ENCODE results near the gene SOS1. TPM values are rescaled to one million over a fixed set of nuclear protein-coding genes. Genes with fewer than 3 reads are reported as not detected.
A peak's percentile ranks its signal among the peaks of the same experiment; 100 is the strongest.

The SOS1 gene
- total and polyA plus RNA-seq, 5 donors, result 6.7 to 30.4 (median 20.6) TPM

DNA sequence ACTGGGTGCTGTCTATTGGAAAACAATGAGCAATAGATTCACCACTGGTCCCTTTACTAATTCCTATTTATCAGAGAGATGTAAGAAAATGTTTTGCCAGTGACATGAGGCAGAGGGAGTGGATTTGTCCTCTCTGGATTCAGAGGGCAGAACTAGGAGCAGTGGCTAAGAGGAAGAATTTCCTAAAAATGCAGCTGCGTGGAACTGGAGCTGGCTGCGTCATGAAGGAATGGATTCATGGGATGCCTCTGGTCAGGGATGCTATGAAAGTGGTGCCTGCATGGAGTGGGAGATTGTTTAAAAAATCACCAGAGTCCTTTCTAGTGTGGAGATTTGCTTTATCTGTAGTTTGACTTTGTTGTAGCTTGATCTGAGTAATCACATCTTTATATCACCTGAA is 152.8 kb downstream of the SOS1 start:
- Histone ChIP-seq H3K27me3 (ENCODE audit: control insufficient read depth, insufficient read depth) (no peaks in the 10 kb centered on the region), H3K9me3 (ENCODE audit: control insufficient read depth, low read length) (no peaks in the 10 kb centered on the region), H3K27ac (ENCODE audit: low read length) (no peak overlapping the region), H3K4me3 (ENCODE audit: low read length) (no peak overlapping the region), H3K4me1 (ENCODE audit: control insufficient read depth, insufficient read depth, low read length) (no peaks in the 10 kb centered on the region)
- WGBS, result 94% methylated on average over 2 of the region's 2 CpGs
- ATAC-seq, result no peak
- DNase-seq, result no peak
- intact Hi-C loops (cut with DNase I), result no loop called here

- DNase-seq (no peak), ATAC-seq (no peak)
- Histone ChIP-seq H3K27me3 (ENCODE audit: control insufficient read depth, insufficient read depth) (no peaks in the 10 kb centered on the region), H3K9me3 (ENCODE audit: control insufficient read depth, low read length) (no peaks in the 10 kb centered on the region), H3K4me3 (ENCODE audit: low read length) (no peak overlapping the region), H3K27ac (ENCODE audit: low read length) (no peak overlapping the region), H3K4me1 (ENCODE audit: control insufficient read depth, insufficient read depth, low read length) (no peaks in the 10 kb centered on the region)
- intact Hi-C loops (cut with DNase I), result no loop called here
- 72% methylated on average over 1 of the region's 1 CpG for WGBS
These were observed 154.2 kb downstream of the SOS1 start for GRCh38 chr2:38966678-38967077.

DNA sequence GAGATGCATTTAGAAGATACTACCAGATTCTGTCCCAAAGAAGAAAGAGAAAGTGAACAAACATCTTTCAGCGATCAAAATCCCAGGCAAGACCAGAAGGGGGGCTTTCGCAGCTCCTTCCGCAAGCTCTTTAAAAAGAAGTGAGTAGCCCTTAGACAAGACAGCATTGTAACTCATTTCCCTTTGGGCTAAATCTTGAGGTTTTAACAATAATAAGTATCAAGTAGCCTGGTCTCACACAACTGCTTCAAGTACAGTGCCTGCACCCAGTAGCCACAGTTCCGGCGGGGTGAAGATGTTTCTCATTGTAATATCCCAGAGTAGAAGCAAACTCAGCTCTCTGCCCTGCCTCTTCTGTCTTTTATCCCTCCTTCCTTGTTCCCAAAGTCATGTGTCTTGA is 154.8 kb downstream of the SOS1 start:
- no peak overlapping the region for H3K4me3 ChIP-seq (ENCODE audit: low read length)
- no peaks in the 10 kb centered on the region for H3K4me1 ChIP-seq (ENCODE audit: control insufficient read depth, insufficient read depth, low read length)
- 95% methylated on average over 5 of the region's 5 CpGs for WGBS
- H3K27me3 ChIP-seq (ENCODE audit: control insufficient read depth, insufficient read depth), result no peaks in the 10 kb centered on the region
- H3K9me3 ChIP-seq (ENCODE audit: control insufficient read depth, low read length), result no peaks in the 10 kb centered on the region
- ATAC-seq (no peak), DNase-seq (no peak)
- no peak overlapping the region for H3K27ac ChIP-seq (ENCODE audit: low read length)
- intact Hi-C loops (cut with DNase I), result no loop called here

GRCh38 chr2:38960609-38961320 is 160.1 kb downstream of the SOS1 start:
- Histone ChIP-seq H3K9me3 (ENCODE audit: control insufficient read depth, low read length) (no peaks in the 10 kb centered on the region), H3K4me1 (ENCODE audit: control insufficient read depth, insufficient read depth, low read length) (no peaks in the 10 kb centered on the region), H3K27ac (ENCODE audit: low read length) (no peak overlapping the region), H3K27me3 (ENCODE audit: control insufficient read depth, insufficient read depth) (no peaks in the 10 kb centered on the region), H3K4me3 (ENCODE audit: low read length) (peak overlapping the region; percentile 35)
- ATAC-seq (peak in 1 of 2 donors; percentile 40), DNase-seq (no peak)
- WGBS, result 47% methylated on average over 34 of the region's 34 CpGs
- intact Hi-C loops (cut with DNase I), result no loop called here

GRCh38 chr2:38959938-38960608 is 160.8 kb downstream of the SOS1 start:
- Histone ChIP-seq H3K4me3 (ENCODE audit: low read length) (peak overlapping the region; percentile 35), H3K4me1 (ENCODE audit: control insufficient read depth, insufficient read depth, low read length) (no peaks in the 10 kb centered on the region), H3K9me3 (ENCODE audit: control insufficient read depth, low read length) (no peaks in the 10 kb centered on the region), H3K27ac (ENCODE audit: low read length) (no peak overlapping the region), H3K27me3 (ENCODE audit: control insufficient read depth, insufficient read depth) (no peaks in the 10 kb centered on the region)
- 6% methylated on average over 97 of the region's 97 CpGs for WGBS
- intact Hi-C loops (cut with DNase I), result no loop called here
- ATAC-seq (peak; percentile 96 to 98), DNase-seq (peak; percentile 89 to 95 (median 94))

DNA sequence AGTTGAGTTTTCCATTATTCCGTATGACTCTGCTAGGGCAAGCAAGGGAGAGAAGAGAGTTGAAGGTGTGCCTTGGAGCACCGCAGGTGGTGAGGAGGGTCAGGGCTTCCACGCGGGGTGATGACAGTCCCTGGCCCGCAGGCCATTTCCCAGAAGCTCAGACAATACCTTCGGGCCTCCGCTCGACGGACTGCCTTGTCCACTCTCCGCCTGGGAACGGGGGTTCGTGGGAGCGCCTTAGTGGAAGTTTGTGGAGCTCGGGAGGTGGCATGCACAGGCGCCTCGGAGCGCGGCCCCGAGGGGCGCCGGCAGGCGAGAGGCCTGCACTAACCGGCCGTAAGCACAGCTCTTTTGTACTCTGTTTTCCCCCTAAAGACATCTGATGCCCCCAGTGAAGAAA is 161.4 kb downstream of the SOS1 start:
- Histone ChIP-seq H3K9me3 (ENCODE audit: control insufficient read depth, low read length) (no peaks in the 10 kb centered on the region), H3K27ac (ENCODE audit: low read length) (no peak overlapping the region), H3K27me3 (ENCODE audit: control insufficient read depth, insufficient read depth) (no peaks in the 10 kb centered on the region), H3K4me3 (ENCODE audit: low read length) (peak overlapping the region; percentile 35), H3K4me1 (ENCODE audit: control insufficient read depth, insufficient read depth, low read length) (no peaks in the 10 kb centered on the region)
- intact Hi-C loops (cut with DNase I), result no loop called here
- WGBS, result 72% methylated on average over 24 of the region's 24 CpGs
- peak in 1 of 2 donors; percentile 11 for ATAC-seq
- peak in 2 of 3 donors; percentile 45 to 48 for DNase-seq

DNA sequence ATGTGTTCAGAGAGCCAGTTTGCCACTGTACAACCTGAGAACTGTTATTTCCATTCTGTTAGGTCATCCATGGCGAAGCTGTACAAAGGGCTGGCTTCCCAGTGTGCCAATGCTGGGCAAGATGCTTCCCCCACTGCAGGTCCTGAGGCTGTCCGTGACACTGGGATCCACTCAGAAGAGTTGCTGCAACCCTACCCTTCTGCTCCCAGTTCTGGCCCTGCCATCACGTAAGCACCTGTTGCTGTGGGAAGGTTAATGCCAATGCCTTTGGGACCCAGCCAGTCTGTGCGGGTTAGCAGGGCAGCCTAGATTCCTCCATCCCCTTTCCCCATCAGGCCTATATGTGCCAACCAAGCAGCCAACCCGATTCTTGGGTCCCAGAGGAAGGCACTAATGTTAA is 162.9 kb downstream of the SOS1 start:
- ATAC-seq (no peak), DNase-seq (no peak)
- Histone ChIP-seq H3K4me1 (ENCODE audit: control insufficient read depth, insufficient read depth, low read length) (no peaks in the 10 kb centered on the region), H3K27me3 (ENCODE audit: control insufficient read depth, insufficient read depth) (no peaks in the 10 kb centered on the region), H3K27ac (ENCODE audit: low read length) (no peak overlapping the region), H3K4me3 (ENCODE audit: low read length) (no peak overlapping the region), H3K9me3 (ENCODE audit: control insufficient read depth, low read length) (no peaks in the 10 kb centered on the region)
- intact Hi-C loops (cut with DNase I), result no loop called here
- WGBS, result 97% methylated on average over 5 of the region's 5 CpGs

DNA sequence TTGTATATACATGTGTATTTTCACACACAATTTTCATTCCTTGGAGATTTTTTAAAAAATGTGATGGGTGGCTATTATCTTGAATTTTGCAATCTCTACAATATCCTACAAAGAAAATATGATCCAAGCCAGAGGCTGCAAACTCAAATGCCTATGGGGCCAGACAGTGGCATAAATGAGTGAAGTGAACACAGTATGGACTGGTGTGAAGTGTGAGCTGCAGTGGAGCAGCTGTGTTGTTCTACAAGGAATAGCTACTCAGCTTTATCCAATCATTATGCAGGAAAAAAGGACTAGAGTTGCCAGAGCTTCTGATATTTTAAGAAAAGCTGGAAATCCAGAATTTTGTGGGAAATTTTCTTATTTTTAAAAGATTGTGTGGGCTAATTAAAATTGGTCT is 169.1 kb downstream of the SOS1 start:
- Histone ChIP-seq H3K4me3 (ENCODE audit: low read length) (no peak overlapping the region), H3K9me3 (ENCODE audit: control insufficient read depth, low read length) (no peaks in the 10 kb centered on the region), H3K4me1 (ENCODE audit: control insufficient read depth, insufficient read depth, low read length) (no peaks in the 10 kb centered on the region), H3K27me3 (ENCODE audit: control insufficient read depth, insufficient read depth) (no peaks in the 10 kb centered on the region), H3K27ac (ENCODE audit: low read length) (no peak overlapping the region)
- intact Hi-C loops (cut with DNase I), result no loop called here
- ATAC-seq (no peak), DNase-seq (no peak)

DNA sequence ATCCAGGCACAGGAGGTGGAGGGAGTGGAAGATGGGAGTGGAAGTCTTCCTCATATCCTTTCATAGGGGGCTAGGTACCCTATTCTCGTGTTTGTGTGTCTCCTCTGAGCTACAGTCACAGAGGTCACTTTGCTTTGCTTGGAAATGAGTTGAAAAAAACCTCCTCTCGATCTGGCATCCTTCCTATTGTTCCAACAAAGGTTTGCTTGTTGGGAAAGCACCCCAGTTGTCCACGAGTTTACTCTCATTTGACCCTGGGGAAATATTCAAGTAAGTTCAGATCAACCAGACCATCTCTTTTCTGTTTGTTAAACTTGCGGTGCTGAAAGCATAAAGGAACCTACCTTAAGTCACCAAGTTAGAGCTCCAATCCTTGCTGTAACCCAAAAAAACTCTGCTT is 171.9 kb downstream of the SOS1 start:
- no peak overlapping the region for H3K27ac ChIP-seq (ENCODE audit: low read length)
- H3K4me1 ChIP-seq (ENCODE audit: control insufficient read depth, insufficient read depth, low read length), result no peaks in the 10 kb centered on the region
- intact Hi-C loops (cut with DNase I), result loop anchor here in 2 of 4 donors (10.0 kb wide), 1 partner anchor 276 kb away; no protein-coding TSS in a partner anchor
- H3K9me3 ChIP-seq (ENCODE audit: control insufficient read depth, low read length), result no peaks in the 10 kb centered on the region
- no peak for ATAC-seq
- no peak overlapping the region for H3K4me3 ChIP-seq (ENCODE audit: low read length)
- WGBS, result 73% methylated on average over 4 of the region's 4 CpGs
- no peaks in the 10 kb centered on the region for H3K27me3 ChIP-seq (ENCODE audit: control insufficient read depth, insufficient read depth)
- no peak for DNase-seq

DNA sequence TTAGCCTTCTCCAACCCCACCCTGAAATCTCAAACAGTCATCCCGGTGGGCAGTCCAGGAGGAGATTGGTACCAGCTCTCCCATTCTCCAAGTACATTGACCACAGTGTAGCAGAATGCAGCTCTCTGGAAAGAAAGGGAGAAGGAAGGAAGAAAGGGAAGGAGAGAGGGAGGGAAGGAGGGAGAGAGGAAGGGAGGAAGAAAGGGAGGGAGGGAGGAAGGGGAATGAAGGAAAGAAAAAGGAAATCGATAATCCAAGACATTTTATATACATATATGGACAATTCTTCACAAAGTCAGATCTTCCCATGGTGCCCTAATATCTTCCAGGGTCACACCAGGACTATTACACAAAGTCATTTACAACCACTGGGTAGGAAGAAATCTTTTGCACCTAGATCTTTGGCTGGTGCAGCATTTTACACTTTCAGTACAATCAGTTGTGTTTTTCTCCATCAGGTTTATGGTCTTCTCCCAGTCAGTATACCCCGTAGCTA is 172.4 kb downstream of the SOS1 start:
- 71% methylated on average over 3 of the region's 3 CpGs for WGBS
- Histone ChIP-seq H3K9me3 (ENCODE audit: control insufficient read depth, low read length) (no peaks in the 10 kb centered on the region), H3K4me3 (ENCODE audit: low read length) (no peak overlapping the region), H3K27me3 (ENCODE audit: control insufficient read depth, insufficient read depth) (no peaks in the 10 kb centered on the region), H3K27ac (ENCODE audit: low read length) (no peak overlapping the region), H3K4me1 (ENCODE audit: control insufficient read depth, insufficient read depth, low read length) (no peaks in the 10 kb centered on the region)
- DNase-seq (no peak), ATAC-seq (no peak)
- intact Hi-C loops (cut with DNase I), result loop anchor here in 2 of 4 donors (10.0 kb wide), 1 partner anchor 276 kb away; no protein-coding TSS in a partner anchor
